GM18517 (cell line): ENCODE measurements around the gene FXYD6.

Source experiments
- ATAC-seq: cut with Tn5 transposase; IDR thresholded peaks from one replicate; pipeline ENCODE4 v1.9.1; 2021; ENCODE audit warnings: mild to moderate bottlenecking, moderate library complexity; ENCODE audit not compliant: unreplicated experiment

The FXYD6 gene

DNA sequence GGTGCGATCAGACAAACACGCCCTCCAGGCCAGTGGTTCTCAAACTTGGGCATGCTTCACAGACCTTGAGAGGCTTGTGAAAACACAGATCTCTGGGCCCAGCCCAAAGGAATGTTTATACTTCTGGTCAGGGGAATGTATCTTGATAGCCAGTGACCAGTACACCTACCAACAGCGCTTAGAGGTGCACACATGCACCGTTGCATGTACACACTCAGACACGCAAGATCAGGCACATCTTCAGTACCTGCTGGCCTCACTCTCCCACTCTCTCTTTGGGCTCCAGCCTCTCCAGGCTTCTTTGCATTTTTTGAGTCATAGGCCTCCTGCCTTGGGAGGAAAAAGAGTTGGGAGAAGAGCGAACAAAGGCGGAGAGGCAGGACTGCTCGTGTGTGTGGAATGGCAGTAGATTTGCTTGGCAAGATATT, 11.7 kb upstream of the FXYD6 start:
- ATAC-seq = no peak

GRCh38 chr11:117887431-117888138, 11.1 kb upstream of the FXYD6 start:
- no peak for ATAC-seq

DNA sequence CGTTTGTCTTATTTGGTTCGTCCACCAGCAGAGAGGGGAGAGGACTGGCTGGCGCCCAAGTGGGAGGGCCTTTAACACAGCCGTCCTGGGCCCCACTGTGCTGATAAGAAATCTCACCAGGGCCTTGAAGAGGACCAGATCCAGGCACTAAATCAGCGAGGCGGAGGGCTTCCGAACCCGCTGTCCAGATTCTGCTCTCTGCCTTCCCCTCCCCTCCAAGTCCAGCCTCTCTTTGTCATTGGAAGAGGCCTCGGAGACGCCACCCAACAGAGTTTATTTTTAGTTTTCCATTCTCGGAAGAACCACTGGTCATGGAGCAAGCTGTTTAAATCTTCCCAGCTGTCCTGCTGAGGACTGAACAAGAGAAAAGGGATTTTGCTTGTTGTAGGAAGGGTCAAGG, 9.3 kb upstream of the FXYD6 start:
- no peak for ATAC-seq

GRCh38 chr11:117884994-117885393, 8.5 kb upstream of the FXYD6 start:
- ATAC-seq = no peak

DNA sequence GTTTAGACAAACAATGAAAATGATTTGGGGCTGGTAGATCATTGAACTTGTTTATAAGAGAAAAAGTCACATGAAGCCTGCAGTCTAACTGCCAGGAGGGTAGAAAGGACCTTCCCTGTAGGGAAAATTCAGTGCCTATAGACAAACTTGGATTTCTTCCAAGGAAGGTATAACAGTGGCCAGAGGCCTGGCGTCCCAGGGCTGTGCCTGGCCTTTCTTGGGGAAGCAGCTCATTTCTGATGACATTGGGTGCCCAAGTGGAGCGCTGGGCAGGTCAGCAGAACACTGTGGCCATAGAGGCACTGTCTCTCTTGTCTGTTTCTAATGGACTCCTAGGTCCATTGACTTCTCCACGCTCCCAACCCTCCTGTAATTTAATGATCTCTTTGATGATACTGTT, 6.6 kb upstream of the FXYD6 start:
- ATAC-seq = no peak

DNA sequence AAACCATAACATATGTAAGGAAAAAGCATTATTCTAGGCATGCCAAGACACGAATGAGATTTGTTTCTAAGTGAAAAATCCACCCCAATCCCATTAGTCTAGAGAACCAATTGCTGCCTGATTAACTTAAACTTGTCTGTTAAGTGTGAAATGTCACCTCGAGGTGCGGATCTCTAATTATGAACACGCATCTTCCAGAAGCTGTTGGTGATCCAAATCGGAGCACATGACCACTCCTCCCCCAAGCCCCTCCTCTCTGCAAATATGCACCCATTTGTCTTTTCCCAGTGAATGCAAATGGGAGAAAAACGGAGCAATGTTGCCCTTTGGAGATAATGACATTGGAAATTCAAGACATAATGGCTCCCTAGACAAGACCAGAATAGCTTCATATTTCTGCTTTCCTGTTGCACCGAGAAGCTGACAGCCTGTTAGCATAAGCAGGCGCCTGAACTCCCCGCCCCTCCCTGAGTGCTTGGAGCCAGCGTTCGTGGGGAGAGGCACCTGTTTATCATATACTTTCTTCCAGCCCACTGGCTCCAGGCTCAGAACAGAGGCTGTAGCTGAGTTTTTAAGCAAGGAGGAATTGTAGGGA, 6.0 kb upstream of the FXYD6 start:
- ATAC-seq = no peak

DNA sequence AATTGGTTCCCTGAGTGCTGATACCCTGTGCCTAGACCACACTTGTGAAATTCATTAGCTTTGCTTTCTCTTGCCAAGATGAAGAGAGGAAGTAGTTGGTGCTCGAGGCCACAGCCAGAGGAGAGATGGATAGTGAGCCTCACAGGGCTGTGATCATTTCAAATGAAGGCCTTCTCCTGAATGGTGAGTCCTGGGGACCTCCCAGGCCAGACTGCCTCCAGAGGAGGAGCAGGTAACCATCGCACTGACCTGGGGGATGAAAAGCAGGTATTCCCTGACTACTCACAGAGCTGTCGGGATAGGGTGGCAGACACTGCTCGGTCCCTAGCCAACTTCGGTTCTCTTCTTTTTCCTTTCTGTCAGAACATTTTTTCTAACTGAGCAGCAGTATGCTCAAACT, 4.8 kb upstream of the FXYD6 start:
- no peak for ATAC-seq

GRCh38 chr11:117879516-117880480, 3.3 kb upstream of the FXYD6 start:
- no peak for ATAC-seq

- no peak for ATAC-seq
Measured at GRCh38 chr11:117878939-117879475, 2.5 kb upstream of the FXYD6 start.

DNA sequence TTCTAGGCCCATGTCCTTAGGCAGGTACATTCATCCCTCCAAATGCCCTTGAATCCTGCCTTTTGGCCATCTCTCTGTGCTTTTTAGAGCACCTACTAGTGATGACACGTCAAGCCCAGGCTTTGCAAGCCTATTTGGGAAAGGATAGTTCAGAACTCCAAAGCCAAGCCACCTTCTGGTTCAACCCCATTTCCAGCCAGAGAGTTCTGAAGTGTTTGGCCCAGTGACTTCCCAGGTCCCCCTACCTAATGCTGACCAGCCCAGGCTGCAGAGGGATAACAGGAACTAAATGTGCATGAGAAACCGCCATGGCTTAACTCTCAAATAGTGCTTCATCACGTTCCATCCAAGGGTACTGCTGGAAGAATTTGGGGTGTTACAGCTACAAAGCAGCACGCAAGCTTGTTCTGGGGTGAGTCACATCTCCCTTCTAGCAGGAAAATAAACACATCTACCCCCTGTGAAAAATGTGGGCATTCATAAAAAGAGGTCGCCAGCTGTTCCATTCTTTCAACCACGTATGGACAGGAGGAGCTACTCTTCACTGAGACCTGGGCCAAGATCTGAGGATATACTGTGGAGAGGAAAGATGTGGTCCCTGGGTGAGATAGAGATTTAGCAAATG, 2.0 kb upstream of the FXYD6 start:
- ATAC-seq = no peak

GRCh38 chr11:117877120-117877784, 794 bp upstream of the FXYD6 start:
- no peak for ATAC-seq

GRCh38 chr11:117876059-117876340, 458 bp downstream of the FXYD6 start:
- ATAC-seq = no peak

DNA sequence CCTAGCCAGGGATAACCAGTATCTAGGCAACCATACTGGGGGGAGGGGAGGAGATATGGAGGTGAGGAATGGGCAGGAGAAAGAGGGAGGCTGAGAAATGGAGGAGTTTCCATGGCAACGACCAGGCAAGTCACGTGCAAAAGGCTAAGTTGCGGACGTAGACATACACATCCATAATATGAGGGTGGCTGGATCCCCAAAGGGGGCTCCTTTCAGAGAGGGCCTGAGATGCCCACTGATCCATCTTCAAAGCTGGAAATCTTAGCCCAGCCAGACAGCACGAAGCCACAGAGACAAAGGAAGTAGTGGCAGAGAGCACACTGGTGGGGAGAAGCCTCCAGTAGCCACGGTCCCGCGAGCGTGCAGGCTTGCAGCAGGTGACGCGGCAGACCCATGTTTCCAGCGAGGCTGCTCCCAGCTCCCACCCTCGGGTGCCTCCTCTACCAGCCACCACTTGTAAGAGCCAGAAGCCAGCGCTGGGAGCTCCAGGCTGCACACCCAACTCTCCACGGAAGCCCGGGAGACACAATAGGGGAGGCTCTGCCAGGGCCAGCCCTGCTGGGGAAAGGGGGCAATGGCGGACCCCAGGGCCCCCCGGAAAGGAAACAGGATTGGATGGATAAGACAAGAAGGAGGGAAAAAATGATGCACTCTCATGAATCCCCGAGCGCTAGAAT, 938 bp downstream of the FXYD6 start:
- ATAC-seq = no peak

- no peak for ATAC-seq
Measured at GRCh38 chr11:117874910-117875381, 1.5 kb downstream of the FXYD6 start.

DNA sequence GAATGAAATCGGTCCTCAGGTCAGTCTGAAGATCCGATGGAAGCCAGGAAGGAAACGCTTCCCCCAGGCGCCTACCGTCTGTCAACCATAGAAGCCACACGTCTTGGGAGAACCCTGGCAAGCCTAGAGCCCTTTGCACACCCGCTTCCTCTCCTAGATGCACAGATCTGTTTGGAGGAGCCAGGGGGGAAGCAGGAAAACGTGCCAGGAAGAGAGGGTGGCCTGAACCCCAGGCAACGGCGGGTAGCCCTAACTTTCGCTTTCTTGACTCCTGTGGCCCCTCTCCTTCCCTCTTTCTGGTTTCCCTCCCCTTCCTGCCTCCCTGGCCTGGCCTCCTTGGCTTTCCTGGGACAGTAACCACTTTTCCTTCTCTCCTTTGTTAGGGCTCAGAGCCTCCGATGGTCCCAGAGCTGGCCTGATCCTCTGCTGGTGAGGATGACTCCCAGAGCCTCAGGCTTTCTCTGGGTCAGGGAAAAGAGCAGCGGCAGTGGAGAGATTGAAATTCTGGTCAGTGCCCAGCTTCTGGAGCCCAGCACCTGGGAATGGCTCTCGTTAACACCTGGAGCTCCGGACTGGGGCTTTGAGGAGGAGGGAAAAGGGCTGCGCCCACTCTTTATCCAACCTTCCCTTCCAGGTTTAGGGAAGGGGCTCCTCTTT, 2.1 kb downstream of the FXYD6 start:
- no peak for ATAC-seq

DNA sequence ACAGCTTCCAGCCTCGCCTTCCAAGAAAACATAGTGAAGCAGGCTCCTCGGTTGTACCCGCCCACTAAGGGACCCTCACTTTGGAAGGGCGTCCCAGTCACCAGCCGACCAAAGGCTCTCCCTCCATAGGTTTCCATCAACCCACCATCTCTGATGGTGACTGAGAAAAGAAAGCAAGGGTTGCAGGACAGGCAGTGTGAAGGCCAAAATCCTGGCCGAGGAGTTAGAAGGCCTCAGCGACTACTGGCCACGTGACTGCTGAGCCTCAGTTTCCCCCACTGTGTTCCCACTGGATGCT, 2.7 kb downstream of the FXYD6 start:
- ATAC-seq = no peak

DNA sequence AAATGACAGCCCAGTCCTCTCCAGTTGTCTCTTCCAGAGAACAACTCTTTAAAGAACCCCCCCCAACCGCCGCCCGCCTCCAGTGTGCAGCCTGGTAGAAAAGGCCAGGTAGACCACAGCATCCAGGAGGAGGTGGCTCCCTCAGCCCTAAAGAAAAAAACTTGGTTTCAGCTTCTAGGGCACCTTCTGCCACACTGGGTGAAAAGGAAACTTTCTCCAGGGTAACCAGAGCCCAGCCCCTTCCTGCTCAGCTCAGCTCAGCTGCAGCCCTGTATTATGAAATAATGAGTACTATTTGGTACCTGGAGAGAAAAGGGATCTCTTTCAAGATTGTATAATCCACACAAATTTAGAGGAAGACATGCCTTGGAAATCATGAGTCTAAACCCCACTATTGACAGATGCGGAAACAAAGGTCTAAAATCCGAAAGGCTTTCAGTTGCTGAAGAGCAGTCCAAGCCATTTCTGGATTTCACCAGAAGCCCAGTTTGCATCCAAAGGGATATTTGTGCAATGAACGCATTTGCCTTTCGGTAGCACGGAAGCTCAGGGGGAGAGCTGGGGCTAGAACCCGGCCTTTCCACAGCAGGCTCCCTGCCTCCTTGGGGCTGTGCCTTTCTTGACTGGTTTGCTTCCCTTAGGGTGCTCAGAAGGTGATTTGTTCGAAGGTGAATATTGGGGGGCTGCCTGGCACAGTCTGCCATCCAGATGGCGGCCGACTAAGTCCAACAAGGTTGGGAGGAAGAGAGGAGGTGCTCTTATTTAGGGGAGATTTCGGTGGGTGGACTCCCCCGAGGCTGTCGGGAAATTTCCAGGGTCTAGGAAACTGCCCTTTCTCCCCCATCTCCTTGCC, 3.3 kb downstream of the FXYD6 start:
- ATAC-seq = no peak

DNA sequence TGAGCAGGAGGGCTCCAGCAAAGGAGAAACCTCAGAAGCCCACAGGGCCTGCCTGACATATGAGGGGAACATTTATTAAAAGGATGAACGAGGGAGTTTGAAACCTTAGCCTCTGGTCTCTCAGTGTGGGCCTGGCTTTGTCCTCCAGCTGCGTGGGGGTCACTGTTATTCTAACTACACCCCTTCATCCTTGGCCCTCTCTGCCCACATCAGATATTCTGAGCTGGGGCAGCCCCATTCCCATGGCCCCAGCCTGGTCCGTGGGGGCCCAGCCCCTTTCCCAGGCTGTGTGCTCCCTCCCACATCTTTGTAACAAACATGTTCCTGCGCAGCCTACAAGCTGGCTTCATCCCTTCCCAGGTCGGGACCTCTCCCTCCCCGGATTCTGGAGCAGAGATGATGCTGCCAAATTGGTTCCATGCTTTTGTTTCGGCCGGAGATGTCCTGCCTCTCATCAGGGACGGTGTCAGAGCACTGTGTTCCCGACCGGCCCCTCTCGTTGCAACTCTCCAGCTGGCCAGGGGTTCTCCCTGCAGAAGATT, 4.0 kb downstream of the FXYD6 start:
- no peak for ATAC-seq
